G401 (cell line): ENCODE results near the gene ATG7. TPM values are rescaled to one million over a fixed set of nuclear protein-coding genes. Genes with fewer than 3 reads are reported as not detected.
"Not testable (repeated sequence)": the region's sequence is repeated elsewhere in the genome, so short reads cannot be mapped to it uniquely, and the experiment has no call there.

Experiments
- DNase-seq: peaks from one replicate; pipeline ENCODE4 v3.0.0-alpha.2; 2015; ENCODE audit warnings: low spot score
- in situ Hi-C: cut with HindIII; loops from 2 replicates; pipeline ENCODE4 v1.10.0; 2016; ENCODE audit warnings: low sequenced_read_pairs, mixed read lengths
- total RNA-seq: library from RNA; depleted of rRNA; stranded (reverse); fragments of >200 nt; shearing (Covaris generic); gene quantifications from 2 replicates; pipeline ENCODE4 v1.2.3, GENCODE V29; 2014

Gene ATG7
- total RNA-seq, 1 experiment from 2014 or later = 48.5 TPM

DNA sequence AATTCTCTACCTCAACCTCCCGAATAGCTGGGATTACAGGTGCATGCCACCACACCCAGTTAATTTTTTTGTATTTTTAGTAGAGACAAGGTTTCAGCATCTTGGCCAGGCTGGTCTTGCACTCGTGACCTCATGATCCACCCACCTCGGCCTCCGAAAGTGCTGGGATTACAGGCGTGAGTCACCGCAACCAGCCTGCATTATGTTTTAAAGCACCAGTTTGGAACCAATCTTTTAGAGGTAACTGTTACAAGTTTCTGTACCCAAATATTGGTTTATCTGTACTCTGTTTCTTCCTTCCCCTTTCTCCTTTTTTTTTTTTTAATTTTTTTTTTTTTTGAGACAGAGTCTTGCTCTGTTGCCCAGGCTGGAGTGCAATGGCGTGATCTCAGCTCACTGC lies 169.1 kb downstream of the ATG7 start:
- DNase-seq, in situ Hi-C loops: not testable (repeated sequence)

DNA sequence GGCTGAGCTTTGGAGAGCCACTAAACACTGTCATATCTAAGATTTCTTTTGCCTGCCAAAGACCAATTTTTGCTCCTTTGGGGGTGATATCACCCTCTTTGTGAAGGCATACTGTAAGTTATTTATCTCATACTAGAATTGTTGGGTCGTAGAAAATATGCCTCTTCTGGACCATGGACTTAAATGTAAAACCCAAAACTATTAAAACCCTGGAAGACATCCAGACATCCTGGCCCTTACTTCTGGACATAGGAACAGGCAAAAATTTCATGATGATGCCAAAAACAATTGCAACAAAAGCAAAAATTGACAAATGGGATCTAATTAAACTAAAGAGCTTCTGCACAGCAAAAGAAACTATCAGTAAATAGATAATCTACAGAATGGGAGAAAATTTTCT lies 172.2 kb downstream of the ATG7 start:
- no peak for DNase-seq
- in situ Hi-C loops = no loop called here

DNA sequence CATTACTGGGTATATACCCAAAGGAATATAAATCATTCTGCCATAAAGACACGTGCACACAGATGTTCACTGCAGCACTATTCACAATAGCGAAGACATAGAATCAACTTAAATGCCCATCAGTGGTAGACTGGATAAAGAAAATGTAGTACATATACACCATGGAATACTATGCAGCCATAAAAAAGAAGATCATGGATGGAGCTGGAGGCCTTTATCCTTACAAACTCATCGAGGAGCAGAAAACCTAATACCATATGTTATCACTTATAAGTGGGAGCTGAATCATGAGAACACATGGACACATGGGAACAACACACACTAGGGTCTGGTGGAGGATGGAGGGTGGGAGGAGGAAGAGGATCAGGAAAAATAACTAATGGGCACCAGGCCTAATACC lies 173.0 kb downstream of the ATG7 start:
- DNase-seq, in situ Hi-C loops: not testable (repeated sequence)

DNA sequence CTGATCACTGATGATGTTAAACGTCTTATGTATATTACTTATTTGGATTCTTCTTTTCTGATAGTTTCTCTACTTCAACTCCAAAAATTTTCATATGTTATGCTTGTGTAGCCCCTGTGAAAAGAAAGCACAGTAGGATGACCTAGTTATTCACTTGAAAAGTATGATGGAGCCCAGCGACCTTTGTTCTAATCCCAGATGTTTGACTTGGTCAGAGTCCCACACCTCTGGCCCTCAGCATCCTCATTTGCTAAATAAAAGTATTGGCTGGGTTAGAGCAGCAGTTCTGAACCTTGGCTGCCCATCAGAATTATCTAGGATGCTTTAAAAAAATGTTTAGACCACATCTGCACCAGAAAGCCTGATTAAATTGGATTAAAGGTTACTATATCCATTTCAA lies 173.7 kb downstream of the ATG7 start:
- DNase-seq = no peak
- in situ Hi-C loops = no loop called here

DNA sequence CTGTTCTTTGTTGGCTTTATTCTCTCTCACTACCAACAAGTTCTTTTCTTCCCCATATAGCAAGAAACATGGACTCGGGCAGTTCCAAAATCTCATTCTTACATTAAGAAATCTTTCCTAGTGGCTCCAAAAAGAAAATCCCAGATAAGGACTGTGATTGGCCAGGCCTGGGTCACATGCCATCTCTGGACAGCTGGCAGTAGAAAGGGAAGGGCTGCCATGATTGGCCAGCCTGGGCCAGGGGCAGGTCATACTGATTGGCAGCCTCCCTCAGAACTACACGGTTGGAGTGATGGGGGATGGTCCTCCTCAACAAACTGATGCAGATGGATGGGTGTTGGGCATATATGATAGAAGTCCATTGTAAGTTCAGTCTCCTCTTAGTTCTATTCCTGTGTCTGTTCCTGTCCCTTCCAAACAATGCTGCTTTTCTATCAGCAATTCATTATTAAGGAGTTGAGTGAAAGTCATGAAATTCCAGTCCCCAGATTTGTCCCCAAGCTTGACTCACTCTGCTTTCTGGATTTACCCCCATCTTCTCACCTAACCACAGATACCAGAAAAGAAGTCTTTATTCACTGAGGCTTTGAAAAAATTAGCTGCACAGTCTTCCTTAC lies 175.5 kb downstream of the ATG7 start:
- in situ Hi-C loops = no loop called here
- no peak for DNase-seq

DNA sequence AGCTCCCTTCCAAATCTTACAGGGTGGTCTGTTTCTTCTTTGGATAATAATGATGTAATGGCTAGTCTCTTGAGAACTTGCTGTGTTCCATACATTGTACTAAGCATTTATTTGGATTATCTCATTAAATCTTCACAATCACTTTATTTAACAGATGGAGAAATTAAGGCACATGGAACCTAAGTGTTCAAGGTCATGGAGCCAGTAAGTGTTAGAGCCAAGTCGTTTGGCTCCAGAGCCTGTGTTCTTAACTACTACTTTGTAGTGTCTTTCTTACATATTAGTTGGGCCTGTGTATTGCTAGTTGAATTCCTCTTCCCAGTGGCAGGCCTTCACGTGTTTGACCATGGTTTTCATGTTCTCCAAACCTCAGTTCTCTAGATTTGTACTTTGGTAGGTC lies 177.8 kb downstream of the ATG7 start:
- DNase-seq = no peak
- in situ Hi-C loops = no loop called here

DNA sequence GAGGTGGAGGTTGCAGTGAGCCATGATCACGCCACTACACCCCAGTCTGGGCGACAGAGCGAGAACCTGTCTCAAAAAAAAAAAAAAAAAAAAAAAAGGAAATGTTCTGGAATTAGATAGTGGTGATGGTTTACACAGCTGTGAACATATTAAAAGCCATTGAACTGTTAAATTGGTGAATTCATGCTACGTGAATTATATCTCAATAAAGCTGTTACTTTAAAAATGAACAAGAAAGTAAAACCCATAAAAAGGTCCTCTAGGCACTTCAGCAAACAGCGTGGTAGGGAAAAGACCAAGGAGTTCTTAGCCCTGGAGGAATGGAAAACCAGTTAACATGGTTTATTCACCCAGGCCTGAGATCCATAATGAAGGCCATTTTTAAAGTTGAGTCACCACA lies 180.1 kb downstream of the ATG7 start:
- no peak for DNase-seq
- in situ Hi-C loops = no loop called here

DNA sequence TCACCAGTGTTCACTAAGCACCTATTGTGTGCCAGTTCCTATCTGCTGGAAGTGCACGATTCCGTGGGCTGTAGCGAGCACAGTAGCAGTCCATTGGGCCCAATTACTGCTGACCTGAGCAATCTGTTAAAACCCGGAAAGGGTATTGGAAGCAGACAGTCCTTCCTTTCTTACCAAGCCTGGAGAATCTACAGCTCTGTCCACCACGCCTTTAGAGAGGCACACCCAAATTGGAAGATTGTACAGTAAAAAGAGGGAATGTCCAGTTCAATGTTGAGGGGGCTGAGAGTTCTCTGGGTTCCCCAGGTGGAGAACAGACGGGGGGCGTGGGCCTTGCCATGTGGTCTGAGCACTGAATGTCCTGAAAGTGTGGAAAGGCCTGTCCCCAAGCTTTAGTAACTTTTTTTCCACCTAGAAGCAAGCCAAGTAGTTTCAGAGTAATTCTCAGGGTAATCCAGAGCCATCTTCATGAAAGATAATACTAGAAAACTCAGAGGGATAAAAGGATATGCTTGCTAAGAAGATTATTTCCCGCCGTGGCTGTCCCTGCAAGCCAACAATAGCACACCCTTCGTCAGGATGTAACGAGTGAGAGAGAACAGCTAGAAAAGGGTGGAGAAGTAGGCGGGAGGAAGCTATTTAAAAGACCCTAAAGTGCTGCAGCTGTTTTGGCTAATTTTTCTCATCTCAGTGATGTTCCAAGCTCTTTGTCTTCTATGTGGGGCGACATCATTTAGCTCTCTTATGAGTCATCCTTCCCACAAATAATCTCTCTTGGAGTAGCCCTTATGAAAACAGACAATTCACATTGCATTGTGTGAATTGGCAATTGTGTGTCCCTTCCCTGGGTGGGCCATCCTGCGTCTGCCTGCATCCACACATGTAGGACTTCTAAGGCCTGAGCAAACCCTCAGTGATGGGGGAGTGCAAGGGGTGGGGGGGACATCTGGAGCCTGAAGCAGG lies 181.0 kb downstream of the ATG7 start:
- DNase-seq = no peak
- in situ Hi-C loops = no loop called here

DNA sequence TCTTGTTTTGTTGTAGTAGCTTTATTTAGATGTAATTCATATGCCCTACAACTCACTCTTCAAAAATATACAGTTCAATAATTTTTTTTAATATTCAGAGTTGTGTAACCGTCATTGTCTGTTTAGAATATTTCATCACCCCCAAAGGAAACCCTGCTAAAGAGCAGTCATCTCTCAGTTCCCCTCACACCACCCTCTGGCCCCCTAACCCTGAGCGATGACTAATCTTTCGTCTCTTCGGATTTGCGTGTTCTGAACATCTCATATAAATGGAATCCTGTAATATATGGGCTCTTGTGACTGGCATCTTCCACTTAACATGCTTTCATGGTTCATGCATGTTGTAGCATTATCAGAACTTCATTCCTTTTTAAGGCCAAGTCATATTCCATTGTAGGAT lies 183.8 kb downstream of the ATG7 start:
- DNase-seq = no peak
- in situ Hi-C loops = no loop called here

DNA sequence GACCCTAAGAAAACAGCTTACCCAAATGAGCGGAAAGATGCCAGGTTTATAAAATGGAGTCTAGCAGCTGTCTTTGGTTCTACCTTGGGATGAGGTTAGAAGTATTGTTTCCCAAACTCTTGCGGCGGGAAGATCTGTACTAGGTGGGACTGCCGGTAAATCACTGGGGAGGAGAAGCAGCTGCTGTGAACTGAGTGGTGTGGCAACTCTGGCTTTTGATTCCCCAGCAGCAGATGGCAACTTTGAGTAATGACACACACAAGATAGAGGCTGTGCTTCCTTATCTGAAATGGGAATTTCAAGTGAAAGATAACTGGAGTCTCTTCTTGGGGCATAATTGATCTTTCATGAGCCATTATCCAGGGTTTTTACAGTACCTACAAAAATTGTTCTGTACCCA lies 184.9 kb downstream of the ATG7 start:
- no peak for DNase-seq
- in situ Hi-C loops = no loop called here

DNA sequence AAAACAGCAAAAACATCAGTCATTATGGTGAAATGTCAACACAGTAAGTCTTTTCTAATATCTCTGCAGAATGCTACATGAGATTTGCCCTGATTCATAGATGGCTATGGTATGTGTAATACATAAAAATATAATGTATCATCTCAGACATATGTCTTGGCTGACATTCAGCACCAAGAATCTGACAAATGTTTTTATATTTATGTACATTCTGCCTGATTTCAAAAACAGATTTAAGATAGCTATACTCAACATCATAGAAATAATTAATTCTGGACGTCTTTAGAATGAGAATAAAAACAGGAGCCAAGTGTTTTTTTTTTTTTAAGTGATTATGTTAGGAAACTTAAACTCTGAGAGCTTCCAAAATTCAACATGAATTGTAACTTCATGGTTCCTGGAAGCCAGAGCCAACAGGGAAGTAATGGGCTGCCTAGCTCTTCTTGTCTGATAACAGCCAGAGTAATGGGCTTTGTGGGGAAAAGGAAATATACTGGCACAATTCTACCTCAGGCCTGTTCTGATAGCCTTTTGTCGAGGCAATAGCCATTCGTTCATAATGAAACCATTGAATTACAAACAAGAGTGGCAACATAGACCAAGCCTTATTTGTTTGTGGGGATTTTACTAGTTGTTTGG lies 187.1 kb downstream of the ATG7 start:
- DNase-seq = no peak
- in situ Hi-C loops = no loop called here

DNA sequence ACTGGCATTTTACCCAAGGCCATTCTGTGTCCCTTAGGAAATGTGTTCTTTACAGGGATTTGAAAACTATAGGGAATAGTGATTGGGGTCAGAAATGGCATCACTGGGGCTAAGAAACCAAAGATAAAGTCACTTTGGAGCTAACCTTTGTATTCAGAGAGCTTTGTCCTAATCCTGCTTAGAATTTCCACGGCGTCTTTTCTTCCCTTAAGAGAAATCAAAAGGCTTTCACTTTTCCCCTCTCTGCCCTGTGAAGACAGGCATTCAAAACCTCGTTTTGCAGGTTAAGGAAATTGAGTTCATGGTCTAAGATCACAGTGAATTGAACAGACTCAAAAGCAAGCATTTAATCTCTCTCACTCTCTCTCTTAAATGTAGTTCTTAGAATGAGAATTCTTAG lies 189.0 kb downstream of the ATG7 start:
- in situ Hi-C loops = no loop called here
- DNase-seq = no peak

DNA sequence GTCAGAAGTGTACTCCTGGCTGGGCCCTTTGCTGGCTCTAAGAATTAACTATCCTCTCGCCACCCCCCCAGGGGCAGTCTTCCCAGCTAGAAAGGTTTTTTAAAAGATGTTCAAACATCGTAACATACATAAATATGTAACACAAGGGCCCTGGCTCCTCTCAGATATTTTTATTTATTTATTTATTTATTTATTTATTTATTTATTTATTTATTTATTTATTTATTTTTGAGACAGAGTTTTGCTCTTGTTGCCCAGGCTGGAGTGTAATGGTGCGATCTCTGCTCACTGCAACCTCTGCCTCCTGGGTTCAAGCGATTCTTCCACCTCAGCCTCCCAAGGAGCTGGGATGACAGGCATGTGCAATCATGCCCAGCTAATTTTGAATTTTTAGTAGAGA lies 190.5 kb downstream of the ATG7 start:
- in situ Hi-C loops, DNase-seq: not testable (repeated sequence)

DNA sequence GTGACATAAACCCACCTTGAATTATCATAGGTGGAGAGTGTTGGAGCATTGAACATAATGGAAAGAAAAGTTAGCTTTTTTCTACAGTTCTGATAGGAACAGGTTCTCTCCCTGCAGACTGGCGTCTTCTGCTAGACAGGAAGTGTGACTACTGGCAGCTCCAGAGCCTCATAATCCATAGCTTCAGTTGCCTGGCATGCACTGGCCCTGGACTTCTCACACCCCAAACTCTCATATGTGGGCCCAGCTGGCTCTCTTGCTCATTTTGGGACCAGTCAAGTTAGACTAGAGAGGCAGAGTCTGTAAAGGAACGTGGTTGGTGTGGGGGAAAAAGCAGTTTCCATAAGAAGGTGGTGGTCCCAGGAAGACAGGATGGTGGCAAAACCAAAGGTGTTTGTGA lies 191.4 kb downstream of the ATG7 start:
- DNase-seq = no peak
- in situ Hi-C loops = no loop called here

DNA sequence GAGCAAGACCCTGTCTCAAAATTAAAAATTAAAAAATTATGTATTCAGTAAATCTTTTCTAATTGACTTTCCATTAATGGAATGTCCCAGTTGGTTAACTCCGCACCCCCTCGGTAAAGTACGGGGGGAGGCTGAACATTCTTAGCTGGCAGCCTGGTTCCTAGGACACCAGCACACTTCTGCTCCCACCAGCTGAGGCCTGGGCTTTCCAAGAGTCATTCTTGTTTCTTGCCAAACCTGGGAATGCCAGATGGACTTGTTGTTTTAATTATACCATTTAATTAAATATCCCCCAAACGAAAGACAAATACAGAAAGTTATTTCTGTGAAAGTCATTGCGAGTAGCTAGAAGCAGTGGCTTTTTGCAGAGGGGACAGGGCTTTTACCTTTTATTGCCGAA lies 192.2 kb downstream of the ATG7 start:
- in situ Hi-C loops = no loop called here
- peak; percentile 57 for DNase-seq

DNA sequence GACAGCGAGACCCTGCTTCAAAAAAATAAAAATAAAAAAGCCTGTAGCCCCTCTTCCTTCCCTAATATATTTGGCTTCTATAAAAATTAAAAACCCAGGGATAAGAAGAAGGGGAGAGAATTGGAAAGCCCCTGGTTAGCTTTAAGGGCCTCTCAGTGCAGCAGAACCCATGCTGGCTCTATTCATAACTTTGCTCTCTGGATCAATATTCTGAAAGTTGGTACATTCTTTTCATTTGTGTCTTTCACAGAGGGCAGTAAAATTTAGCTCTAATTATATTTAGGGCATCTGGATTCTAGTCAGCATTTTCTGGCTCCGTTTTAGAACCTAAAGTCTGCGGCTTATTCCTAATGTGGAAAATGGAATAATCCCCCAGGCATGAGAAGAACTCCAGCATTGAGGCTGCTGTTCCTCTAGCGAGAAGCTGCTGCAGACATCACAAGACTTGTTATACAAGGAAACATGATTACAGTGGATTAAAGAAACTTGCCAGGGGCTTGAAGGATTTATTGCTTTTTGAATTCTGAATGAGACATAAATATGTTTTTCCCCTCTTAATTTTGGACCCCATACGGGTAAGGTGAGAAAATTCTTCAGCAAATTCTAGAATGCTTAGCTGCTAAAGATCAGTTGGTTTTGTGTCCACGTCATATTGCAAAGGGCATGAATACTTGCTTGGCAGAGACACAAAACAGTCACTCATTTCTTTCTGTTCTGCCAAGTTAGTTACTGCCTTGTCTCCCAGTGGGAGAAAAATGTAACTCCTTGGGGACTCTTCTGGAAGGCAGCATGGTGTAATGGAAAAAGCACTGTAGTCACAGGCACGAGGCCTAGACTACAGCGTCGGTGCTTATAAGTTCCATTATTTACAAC lies 193.8 kb downstream of the ATG7 start:
- peak; percentile 14 for DNase-seq
- in situ Hi-C loops = no loop called here

DNA sequence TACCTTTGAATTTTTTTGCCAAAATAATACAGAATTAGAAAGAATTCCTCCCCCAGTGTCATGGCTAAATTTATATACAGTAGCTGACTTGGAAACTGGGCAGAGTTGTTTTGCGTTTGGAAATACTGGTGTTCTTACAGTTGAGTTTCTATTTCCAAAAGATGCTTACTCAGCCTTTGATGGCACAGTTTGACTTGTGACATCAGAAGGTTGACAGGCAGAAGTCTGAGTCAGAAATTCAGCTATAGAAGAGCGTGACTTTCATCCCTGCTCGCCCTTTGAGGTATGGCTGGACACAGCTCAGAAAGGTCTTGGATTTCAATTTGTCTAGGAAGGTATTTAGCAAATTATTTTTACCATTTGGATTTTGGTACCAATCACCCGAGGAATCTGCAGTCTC lies 195.7 kb downstream of the ATG7 start:
- DNase-seq = no peak
- in situ Hi-C loops = no loop called here

DNA sequence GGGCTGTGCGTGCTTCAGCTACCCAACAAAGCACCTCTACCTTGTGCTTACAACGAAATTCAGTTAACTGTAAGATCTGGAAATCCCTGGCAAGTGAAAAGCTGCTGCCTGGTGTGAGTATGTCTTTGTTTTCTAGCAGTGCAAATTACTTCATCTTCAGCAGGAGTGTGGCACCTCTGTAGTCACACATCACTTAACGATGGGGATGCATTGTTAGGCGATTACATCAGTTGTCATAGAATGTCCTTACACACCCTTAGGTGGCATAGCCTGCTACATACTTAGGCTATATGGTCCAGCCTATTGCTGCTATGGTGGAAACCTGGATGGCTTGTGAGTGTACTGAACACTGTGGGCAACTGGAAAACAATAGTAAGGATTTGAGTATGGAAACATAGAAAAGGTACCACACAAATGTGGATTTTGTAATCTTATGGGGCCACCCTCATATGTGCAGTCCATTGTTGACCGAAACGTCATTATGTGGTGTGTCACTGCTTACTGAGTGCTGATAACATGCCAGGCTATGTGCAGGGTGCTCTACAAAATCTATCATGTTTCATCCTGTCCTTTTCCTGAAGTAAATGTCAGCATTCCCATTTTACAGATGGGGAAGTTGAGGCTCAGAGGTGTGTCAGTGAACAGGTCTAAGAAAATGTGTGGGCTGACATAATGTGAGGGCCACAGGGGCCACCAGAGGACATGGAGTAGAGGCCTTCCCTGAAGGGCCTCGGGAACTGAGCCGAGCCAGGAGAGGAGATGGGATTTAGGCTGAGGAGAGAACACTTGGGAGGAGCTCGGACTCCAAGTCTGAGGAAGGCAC lies 198.0 kb downstream of the ATG7 start:
- in situ Hi-C loops = no loop called here
- no peak for DNase-seq

DNA sequence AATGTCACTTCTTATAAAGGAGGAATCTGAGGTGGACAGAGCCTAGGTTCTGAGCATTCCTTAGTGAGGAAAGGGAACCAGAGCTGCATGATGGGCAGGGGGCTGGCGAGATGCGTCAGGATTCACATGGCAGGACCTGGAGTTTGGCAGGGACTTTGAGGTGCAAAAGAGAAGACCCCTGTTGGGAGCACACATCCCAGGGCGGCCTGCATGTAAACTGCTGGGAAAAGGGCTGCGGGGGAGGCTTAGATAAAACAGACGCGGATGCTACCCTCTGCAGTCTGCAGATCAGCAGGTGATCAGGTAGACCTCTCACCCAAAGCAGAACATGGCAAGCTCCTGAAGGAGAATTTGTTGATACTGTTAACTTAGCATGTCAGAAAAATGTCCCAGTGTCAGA lies 203.1 kb downstream of the ATG7 start:
- no peak for DNase-seq
- in situ Hi-C loops = no loop called here
